HG03565 (cell line): Measurements from ENCODE around the gene LRWD1.
"Not testable (repeated sequence)": the region's sequence is repeated elsewhere in the genome, so short reads cannot be mapped to it uniquely, and the experiment has no call there.

Source experiments
- ATAC-seq: cut with Tn5 transposase; IDR thresholded peaks from one replicate; pipeline ENCODE4 v1.9.1; 2021; ENCODE audit warnings: mild to moderate bottlenecking, moderate library complexity; ENCODE audit not compliant: unreplicated experiment

Gene LRWD1

DNA sequence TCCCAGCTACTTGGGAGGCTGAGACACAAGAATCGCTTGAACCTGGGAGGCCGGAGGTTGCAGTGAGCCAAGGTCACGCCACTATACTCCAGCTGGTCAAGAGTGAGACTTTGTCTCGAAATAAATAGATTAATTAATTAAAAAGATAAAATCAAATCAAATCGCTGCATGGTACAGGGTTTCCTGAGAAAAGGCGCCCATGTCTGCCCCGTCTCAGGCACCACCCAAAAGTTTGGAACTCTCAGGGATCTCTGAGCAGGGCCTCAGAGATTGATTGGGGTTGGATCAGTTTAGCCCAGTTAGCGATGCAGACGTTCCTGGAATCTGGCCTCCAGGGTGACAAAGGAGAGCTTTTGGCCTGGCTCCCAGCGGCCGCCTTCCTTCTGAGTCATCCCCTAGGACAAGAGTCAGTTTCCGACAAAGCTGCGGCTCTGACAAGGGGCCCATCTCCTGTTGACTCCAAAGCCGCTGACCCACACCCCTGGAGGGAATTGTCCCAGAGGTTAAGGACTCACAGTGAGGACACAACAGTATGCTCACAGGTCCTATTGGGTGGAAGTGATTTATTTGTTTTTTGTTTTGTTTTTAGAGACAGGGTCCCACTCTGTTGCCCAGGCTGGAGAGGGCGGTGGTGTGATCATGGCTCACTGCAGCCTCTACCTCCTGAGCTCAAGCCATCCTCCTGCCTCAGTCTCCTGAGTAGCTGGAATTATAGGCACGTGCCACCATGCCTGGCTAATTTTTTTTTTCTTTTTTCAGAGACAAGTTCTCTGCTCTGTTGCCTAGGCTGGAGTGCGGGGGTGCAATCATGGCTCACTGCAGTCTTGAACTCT, 24.6 kb upstream of the LRWD1 start:
- ATAC-seq = no peak

- no peak for ATAC-seq
Measured at GRCh38 chr7:102444961-102445673, 19.7 kb upstream of the LRWD1 start.

GRCh38 chr7:102445674-102446071, 19.1 kb upstream of the LRWD1 start:
- ATAC-seq = no peak

DNA sequence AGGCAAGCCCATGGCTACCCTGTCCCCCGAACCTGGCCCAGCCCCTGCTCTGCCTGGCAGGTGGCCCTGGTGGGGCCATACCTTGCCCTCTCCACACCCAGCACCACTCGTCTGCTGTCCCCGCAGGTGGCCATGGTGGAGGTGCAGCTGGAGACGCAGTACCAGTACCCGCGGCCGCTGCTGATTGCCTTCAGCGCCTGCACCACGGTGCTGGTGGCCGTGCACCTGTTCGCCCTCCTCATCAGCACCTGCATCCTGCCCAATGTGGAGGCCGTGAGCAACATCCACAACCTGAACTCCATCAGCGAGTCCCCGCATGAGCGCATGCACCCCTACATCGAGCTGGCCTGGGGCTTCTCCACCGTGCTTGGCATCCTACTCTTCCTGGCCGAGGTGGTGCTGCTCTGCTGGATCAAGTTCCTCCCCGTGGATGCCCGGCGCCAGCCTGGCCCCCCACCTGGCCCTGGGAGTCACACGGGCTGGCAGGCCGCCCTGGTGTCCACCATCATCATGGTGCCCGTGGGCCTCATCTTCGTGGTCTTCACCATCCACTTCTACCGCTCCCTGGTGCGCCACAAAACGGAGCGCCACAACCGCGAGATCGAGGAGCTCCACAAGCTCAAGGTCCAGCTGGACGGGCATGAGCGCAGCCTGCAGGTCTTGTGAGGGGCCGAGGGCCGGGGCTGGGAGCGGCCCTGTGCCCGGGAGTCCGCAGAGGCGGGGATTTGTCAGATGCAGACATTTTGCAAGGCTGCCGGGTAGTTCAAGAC, 18.2 kb upstream of the LRWD1 start:
- no peak for ATAC-seq

GRCh38 chr7:102447311-102447710, 17.5 kb upstream of the LRWD1 start:
- ATAC-seq = no peak

- ATAC-seq = no peak
Measured at GRCh38 chr7:102449136-102449535, 15.6 kb upstream of the LRWD1 start.

DNA sequence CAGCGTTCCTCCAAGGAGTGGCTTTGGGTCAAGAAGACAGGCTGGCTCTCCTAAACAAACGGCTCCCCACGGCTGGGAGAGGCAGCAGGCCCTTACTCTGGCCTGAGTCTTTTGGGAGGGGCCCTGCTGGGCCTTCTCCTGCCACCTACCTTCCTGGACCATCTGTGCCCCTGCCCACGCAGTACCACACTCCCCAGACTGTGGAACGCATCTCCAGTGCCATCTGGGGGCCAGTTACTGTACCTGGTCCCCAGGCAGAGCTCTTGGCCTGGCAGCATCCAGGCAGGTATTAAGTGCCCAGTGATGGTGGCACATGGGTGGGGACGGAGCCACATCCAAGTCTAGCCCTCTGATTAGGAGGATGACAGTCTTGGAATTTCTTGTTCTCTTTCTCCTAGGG, 14.5 kb upstream of the LRWD1 start:
- no peak for ATAC-seq

DNA sequence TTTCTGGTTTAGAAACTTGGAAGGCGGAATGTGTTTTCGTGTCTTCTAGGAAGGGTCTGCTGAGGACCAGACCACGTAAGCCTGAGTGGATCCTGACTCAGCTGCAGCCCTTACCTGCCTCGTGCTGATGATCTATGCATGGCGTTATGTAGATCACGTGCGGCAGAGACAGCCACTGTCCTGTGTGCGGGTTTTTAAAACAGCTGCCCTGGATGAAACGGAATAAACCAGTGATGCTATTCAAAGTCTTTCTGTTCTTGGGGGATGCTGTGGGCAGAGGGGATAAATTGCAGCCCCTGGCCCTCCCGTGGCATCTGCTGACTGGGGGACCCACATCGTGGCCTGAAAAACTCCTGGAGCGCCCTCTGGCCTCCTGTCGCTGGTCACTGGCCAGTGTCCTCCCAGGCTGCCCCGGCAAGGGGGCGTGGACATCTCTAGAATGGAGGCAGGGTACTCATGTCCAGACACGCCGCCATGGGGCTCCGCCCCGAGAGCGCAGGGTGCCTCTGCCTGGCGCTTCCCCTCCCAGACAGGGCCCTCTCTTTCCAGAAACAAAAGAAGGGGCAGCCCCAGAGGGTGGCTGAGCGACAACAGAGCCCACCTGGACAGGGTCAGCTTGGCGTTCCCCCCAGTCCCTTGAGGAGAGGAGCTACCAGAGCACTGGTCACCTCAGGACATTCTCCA, 13.3 kb upstream of the LRWD1 start:
- no peak for ATAC-seq

GRCh38 chr7:102452451-102452850, 12.3 kb upstream of the LRWD1 start:
- ATAC-seq = no peak

DNA sequence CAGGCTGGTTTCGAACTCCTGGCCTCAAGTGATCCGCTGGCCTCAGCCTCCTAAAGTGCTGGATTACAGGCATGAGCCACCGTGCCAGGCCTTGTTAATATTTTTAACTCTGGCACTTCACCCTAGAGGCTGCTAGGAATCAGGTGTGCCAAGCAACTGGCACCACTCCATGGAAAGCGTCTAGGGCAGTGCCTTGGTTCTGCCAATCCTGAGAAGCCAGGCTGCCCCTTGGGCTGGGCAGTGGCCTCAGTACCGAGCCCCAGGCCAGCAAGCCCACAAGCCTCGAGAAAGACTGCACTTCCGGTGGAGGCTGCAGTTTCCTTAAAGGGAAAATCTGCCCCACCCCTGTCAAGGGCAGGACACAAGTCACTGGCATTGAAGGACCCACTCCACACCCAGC, 11.5 kb upstream of the LRWD1 start:
- no peak for ATAC-seq

- ATAC-seq = no peak
Measured at GRCh38 chr7:102454468-102454867, 10.3 kb upstream of the LRWD1 start.

GRCh38 chr7:102454932-102455331, 9.9 kb upstream of the LRWD1 start:
- not testable (repeated sequence) for ATAC-seq

DNA sequence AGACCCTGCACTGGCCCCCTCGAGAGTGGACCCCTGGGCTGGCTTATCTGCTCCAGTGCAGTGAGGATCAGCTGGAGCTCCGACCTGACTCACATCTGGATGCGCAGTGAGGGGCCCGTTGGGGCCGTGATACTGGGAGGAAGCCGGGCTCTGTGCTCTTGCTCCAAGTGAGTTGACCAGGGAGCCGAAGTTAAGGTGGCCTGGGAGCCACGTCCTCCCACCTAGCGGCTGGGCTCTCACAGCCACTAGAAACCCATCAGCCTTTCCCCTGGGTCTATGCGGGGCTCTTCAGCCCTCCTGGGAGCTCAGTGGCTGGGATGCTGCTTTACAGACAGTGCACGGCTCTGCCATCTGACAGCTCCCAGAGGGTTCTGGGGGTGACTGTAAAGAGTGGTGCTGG, 9.2 kb upstream of the LRWD1 start:
- no peak for ATAC-seq

DNA sequence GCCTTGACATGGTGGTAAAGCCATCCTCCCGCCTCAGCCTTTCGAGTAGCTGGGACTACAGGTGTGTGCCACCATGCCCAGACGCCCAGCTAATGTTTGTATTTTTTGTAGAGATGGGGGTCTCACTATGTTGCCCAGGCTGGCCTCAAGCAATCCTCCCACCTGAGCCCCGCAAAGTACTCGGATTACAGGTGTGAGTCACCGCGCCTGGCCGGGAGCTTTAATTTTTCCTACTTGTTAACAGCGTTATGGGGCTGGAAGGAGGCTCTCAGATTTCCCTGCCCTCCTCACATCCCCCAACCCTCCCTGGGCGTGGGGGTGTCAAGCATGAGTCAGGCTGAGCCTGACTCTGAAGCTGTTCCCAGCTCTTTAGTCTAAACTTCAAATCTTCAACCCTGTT, 8.5 kb upstream of the LRWD1 start:
- no peak for ATAC-seq

GRCh38 chr7:102457352-102457924, 7.3 kb upstream of the LRWD1 start:
- ATAC-seq = no peak

- ATAC-seq = no peak
Measured at GRCh38 chr7:102459221-102459844, 5.5 kb upstream of the LRWD1 start.

- no peak for ATAC-seq
Measured at GRCh38 chr7:102460467-102460866, 4.3 kb upstream of the LRWD1 start.

DNA sequence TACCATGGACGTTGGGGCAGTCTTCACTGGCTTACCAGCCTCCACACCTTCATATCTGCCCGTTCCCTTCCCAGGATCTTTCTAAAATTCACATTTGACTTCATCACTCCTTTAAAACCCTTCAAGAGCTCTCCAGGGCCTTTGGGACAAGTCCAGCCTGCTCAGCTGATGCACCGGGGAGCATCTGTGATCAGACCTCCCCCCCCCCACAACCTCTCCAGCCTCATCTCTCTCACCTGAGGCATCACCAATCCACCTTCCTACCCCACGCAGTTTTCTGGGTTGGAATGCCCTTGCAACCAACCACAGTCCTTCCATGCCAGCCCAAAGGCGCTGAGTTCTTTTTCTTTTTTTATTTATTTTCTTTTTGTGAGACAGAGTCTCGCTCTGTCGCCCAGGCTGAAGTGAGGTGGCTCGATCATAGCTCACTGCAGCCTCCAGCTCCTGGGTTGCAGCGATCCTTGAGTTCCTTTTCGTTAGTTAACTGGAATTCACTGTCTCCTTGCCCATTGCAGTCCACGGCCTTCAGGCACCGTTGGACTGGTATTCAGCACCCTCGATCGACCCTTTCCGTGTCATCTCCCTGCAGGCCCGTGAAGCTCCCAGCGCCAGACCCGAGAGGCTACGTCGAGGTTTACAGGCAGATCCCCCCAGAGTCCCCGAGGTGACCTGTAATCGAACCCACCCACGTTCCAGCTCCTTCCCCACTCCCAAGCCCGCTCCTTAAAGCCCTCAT, 775 bp upstream of the LRWD1 start:
- no peak for ATAC-seq

DNA sequence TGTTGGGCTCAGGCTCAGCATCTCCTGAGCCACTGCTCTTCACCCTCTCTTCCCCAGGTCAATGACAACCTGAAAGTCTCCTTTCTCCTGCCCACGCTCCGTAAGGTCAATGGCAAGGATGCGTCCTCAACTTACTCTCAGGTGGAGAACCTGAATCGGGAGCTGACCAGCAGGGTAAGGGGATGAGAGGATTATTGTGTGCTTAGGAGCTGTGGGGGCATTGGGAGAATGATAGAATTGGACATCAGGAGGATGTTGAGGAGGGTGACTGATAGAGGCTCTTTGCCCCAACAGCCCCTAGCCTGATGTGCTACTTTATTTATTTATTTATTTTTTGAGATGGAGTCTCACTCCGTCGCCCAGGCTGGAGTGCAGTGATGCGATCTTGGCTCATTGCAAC, 1.3 kb downstream of the LRWD1 start:
- ATAC-seq = no peak
